GM12874 (cell line): Measurements from ENCODE around the gene TRAPPC8.

Experiments
- TF ChIP-seq, protein P1 (sequence below): IDR thresholded peaks from 2 replicates; pipeline ENCODE4 v1.5.1; 2011; ENCODE audit warnings: low read depth, mild to moderate bottlenecking, control low read depth, low read length, moderate library complexity; ENCODE audit not compliant: insufficient read depth

The TRAPPC8 gene

DNA sequence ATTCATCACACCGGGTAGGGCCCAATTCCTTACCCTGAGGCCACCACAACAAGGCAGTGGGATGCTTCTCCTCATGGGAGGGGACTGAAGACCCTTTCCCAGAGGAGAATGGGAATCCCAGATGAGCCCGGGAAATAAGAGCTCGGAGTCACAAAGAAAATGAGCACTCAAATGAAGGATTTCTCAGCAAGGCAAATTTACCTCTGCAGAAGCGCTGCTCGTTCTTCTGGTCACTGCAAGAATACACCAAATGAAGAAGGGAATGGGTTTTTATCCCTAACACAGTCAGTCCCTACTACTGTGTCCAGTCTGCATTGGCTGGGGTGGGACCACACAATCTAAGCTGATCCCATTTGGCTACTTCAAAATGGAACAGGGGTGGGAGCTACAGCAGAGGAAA lies 35.7 kb upstream of the TRAPPC8 start:
- TF ChIP-seq, protein P1, sequence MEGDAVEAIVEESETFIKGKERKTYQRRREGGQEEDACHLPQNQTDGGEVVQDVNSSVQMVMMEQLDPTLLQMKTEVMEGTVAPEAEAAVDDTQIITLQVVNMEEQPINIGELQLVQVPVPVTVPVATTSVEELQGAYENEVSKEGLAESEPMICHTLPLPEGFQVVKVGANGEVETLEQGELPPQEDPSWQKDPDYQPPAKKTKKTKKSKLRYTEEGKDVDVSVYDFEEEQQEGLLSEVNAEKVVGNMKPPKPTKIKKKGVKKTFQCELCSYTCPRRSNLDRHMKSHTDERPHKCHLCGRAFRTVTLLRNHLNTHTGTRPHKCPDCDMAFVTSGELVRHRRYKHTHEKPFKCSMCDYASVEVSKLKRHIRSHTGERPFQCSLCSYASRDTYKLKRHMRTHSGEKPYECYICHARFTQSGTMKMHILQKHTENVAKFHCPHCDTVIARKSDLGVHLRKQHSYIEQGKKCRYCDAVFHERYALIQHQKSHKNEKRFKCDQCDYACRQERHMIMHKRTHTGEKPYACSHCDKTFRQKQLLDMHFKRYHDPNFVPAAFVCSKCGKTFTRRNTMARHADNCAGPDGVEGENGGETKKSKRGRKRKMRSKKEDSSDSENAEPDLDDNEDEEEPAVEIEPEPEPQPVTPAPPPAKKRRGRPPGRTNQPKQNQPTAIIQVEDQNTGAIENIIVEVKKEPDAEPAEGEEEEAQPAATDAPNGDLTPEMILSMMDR: no peak

DNA sequence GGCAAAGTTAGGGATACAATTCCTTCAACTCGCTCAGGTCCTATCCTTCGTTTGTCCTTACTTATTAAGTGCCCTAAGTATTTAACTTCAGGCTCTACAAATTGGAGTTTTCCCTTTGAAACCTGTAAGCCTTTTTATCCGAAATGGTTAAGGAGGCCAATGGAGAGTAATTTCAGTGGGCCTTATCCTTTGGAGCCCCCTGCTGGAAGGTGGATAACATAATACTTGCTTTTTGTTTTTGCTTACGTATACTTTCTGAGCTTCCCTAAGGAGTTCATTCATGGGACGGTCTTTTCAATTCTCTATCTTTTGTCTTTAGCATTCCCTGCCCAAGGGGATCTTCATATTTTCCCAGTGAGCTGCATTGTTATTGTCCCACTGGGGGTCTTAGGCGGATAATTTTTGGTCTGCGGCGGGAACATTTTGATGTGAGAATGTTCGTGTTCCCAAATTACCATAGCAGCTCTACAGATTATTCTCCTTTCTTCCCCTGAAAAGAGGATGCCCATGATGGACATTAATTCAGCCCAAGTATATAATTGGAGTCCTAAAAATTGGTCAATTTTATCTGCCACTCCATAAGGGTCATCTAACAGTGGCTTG lies 34.4 kb upstream of the TRAPPC8 start:
- TF ChIP-seq, protein P1: peak; percentile 35; the same call in 1 of the 2 replicates

DNA sequence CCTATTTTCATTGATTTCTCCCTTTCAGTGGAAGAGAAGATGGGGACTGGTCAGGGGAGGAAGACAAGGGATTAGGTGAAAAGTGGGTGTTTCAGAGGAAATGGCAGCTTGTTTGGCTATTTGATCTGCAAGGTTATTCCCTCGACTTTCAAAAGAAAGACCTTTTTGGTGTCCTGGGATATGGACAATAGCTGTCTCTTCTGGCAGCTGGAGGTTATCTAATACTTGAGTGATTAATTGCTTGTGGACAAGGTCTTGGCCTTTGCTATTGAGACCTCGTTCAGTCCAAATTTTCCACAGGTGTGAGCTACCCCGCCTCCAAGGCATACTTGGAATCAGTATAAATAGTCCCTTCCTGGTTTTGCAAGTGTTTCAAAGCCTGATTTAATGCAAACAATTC lies 33.3 kb upstream of the TRAPPC8 start:
- TF ChIP-seq, protein P1: no peak

DNA sequence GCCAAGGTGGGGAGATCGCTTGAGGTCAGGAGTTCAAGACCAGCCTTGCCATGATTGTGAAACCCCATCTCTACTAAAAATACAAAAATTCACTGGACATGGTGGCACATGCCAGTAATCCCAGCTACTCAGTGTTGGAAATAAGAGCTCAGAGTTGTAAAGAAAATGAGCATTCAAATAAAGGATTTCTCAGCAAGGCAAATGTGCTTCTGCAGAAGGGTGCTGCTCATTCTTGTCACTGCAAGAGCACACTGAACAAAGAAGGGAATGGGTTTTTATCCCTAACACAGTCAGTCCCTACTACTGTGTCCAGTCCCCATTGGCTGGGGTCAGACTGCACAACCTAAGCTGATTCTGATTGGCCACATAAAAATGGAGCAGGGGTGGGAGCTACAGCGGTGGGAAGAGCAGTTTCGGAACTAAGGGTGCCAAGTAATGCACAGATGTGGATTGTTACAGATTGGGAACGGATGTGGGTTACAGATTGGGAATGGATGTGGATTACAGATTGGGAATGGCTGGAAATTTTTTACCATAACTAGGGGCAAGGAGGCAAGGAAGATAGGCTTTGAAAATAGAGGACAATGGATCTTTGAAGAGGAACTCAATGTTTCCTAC lies 31.1 kb upstream of the TRAPPC8 start:
- TF ChIP-seq, protein P1: no peak

DNA sequence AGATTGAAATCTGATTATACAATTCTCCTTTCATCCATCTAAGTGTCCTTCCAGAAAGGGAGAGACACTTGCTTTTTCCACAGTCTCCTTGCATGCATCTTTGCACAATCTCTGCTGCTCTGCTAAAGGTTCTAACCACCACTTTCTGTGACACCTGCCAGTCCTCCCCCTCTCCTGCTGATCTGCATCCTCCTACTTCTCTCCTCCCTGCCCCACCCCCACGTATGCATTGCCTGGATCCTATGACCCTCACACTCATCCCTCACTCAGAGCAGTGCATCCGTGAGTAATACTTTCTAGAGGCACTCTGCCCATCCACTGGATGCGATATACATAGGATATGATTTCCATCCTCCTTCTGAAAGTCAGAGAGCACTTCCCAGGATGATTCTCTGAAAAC lies 27.7 kb upstream of the TRAPPC8 start:
- TF ChIP-seq, protein P1: no peak

DNA sequence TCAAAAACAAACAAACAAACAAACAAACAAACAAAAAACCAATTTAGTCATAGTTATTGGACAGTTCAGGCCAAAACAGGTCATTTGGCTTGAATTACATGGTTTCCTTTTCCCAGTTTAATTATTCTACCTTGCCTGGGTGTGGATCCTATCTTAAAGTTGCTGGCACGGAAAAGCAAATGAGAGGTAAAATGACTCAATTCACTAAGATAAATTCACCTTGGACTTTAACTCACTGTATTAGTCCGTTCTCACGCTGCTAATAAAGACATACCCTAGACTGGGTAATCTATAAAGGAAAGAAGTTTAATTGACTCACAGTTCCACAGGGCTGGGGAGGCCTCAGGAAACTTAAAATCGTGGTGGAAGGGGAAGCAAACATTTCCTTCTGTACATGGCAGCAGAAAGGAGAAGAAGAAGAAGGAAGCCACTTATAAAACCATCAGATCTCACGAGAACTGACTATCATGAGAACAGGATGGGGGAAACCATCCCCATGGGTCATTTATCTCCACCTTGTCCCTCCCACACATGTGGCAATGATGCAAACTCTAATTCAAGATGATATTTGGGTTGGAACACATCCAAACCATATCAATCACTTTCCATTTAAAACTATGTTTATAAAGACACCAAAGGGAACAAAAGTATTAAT lies 22.5 kb upstream of the TRAPPC8 start:
- TF ChIP-seq, protein P1: no peak

DNA sequence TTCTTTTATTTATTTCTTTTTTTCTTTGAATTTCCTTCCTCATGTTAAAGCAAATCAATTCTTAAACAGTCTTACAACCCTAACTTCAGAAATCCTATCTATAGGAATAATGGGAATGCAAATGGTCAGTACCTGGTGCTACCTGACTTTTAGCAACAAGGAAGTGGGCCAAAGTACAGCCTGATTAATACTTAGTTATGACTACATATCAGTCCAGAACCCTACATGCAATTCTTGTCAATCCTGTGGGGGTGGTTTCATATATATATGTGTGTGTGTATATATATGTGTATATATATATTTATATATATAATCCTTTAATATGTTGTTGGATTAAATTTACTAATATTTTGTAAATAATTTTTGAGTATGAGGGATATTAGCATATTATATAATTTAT lies 14.8 kb upstream of the TRAPPC8 start:
- TF ChIP-seq, protein P1: no peak
